Glutamatergic neuron (in vitro differentiated cells): Measurements from ENCODE around the gene TMEM108. TPM values are rescaled to one million over a fixed set of nuclear protein-coding genes. Genes with fewer than 3 reads are reported as not detected.

ENCODE experiments used
- DNase-seq: peaks from one replicate; pipeline ENCODE4 v3.0.0; 2022
- H3K27ac Mint-ChIP-seq: one replicate; pipeline ENCODE4 v1.8.0; 2020; ENCODE audit warnings: mild to moderate bottlenecking, mixed read lengths, inconsistent platforms; ENCODE audit not compliant: unreplicated experiment
- H3K27me3 Mint-ChIP-seq: one replicate; pipeline ENCODE4 v1.8.0; 2020; ENCODE audit warnings: mild to moderate bottlenecking, moderate library complexity, mixed read lengths, inconsistent platforms; ENCODE audit not compliant: unreplicated experiment
- H3K36me3 Mint-ChIP-seq: one replicate; pipeline ENCODE4 v1.8.0; 2020; ENCODE audit warnings: mild to moderate bottlenecking, mixed read lengths, inconsistent platforms; ENCODE audit not compliant: unreplicated experiment
- H3K4me1 Mint-ChIP-seq: one replicate; pipeline ENCODE4 v1.8.0; 2020; ENCODE audit warnings: mild to moderate bottlenecking, low read depth, mixed read lengths, inconsistent platforms; ENCODE audit not compliant: unreplicated experiment
- H3K4me3 Mint-ChIP-seq: one replicate; pipeline ENCODE4 v1.8.0; 2020; ENCODE audit warnings: mild to moderate bottlenecking, mixed read lengths, inconsistent platforms; ENCODE audit not compliant: unreplicated experiment
- H3K9me3 Mint-ChIP-seq: one replicate; pipeline ENCODE4 v1.8.0; 2020; ENCODE audit warnings: mild to moderate bottlenecking, moderate library complexity, mixed read lengths, inconsistent platforms; ENCODE audit not compliant: unreplicated experiment
- CTCF ChIP-seq: fragments of 200-600 bp; sonication (generic); IDR thresholded peaks from one replicate; pipeline ENCODE4 v1.5.0; 2021; ENCODE audit not compliant: partially characterized antibody, unreplicated experiment
- total RNA-seq: library from RNA; stranded (reverse); fragmentation: NEBNext Ultra II Directional; extraction: Animal tissue kit (Norgen Biotek cat#: 25700); gene quantifications from one replicate; pipeline ENCODE4 v1.2.1, GENCODE V29; 2021; ENCODE audit not compliant: unreplicated experiment

Gene TMEM108
- total RNA-seq, 1 donor from 2014 or later, result 9.0 TPM

DNA sequence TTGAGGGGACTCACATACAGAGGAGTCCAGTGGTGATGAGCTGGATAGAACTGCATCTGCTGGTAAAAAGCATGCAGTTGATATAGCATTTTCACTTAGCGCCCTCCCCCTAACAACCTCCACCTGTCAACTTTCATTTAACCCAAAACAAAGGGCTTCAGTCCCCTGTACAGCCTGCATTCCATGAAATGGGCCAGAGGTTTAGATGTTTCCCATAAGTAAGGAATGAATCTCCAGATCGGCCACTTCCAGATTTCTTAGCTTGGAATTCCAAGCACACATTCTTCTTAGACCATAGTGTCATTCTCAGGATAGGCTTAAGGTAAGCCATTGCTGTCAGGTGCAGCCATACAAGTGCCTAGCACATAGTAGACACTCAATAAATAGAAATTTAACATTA lies 328.7 kb downstream of the TMEM108 start:
- no peak overlapping the region for H3K27ac Mint-ChIP-seq
- no peaks in the 10 kb centered on the region for H3K27me3 Mint-ChIP-seq
- no peak overlapping the region for H3K4me3 Mint-ChIP-seq
- no peak for DNase-seq
- no peaks in the 10 kb centered on the region for H3K36me3 Mint-ChIP-seq
- H3K4me1 Mint-ChIP-seq, result peaks cover 5% of the 10 kb centered on the region
- TF ChIP-seq CTCF, result no peak
- H3K9me3 Mint-ChIP-seq, result no peaks in the 10 kb centered on the region

GRCh38 chr3:133367403-133367802 lies 329.2 kb downstream of the TMEM108 start:
- Mint-ChIP-seq H3K27ac (no peak overlapping the region), H3K9me3 (no peaks in the 10 kb centered on the region), H3K27me3 (no peaks in the 10 kb centered on the region), H3K4me1 (peaks cover 5% of the 10 kb centered on the region), H3K36me3 (no peaks in the 10 kb centered on the region), H3K4me3 (no peak overlapping the region)
- TF ChIP-seq CTCF, result no peak
- no peak for DNase-seq

DNA sequence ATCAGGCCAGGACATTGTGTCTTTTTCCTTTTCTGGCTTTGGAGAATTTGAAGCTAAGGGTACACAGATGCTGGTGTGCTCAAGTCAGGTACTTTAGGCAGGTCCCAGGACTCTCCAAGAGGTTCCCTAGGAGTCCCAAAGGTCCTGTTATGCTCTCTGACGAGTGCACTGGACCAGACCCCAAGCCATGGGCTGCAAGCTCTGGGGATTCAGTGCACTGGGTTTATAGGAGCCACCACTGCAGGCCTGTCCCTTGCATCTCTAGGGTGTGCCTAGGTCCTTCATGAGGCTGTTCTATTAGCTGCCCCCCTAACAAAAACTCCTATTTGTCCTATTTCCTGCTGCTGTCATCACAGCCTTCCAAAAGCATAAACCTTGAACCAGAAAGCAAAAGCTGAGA lies 329.8 kb downstream of the TMEM108 start:
- Mint-ChIP-seq H3K27ac (no peak overlapping the region), H3K4me3 (no peak overlapping the region), H3K9me3 (no peaks in the 10 kb centered on the region), H3K4me1 (peaks cover 5% of the 10 kb centered on the region), H3K36me3 (no peaks in the 10 kb centered on the region), H3K27me3 (no peaks in the 10 kb centered on the region)
- no peak for DNase-seq
- TF ChIP-seq CTCF, result no peak

DNA sequence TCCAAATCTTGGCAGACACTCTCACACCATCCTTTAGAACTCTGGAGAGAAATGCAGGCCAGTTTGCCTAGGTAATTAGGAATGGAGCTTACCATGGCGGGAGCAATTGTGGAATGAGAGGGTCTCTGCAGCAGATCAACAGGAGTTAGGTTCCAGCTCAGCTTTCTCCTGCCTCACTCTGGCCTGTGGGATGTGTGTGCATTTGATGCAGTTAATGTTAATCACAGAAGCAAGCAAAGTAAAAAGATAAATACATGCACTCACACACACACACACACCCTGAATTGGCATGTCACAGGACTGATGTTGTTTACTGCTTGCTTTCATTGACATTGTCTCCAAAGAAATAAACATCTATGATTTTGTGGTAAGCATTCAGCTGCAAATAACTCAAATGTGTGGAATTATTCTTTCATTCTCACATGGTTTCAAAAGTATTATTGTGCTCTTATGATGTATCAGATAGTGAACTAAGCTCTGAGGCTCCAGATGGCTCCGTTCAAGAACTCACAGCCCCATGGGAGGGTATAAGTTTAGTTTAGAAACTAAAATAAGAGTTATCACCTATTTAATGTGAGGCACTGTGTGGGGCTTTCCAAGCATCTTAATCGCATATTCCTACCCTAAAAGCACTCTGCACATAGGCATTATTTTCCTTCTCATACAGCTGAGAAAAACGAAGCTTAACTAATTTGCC lies 330.3 kb downstream of the TMEM108 start:
- Mint-ChIP-seq H3K9me3 (no peaks in the 10 kb centered on the region), H3K4me3 (no peak overlapping the region), H3K4me1 (peaks cover 5% of the 10 kb centered on the region), H3K27ac (no peak overlapping the region), H3K27me3 (no peaks in the 10 kb centered on the region), H3K36me3 (no peaks in the 10 kb centered on the region)
- no peak for DNase-seq
- TF ChIP-seq CTCF, result no peak

DNA sequence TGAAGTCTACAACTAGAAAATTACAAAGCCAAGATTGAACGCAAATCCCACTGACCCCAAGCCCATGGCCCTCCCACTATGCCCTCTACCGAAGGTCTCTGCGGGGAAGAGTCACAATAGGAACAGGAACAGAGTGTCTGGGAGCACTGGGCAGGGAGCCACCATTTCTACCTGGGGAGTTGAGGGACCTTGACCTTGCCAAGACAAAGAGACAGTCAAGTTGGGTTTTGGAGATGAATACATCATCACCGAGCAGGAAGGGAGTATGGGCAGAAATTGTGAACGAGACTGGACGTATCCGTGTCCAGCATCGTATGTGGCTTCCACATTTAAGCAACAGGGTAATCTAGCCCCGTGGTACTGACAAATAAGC lies 330.9 kb downstream of the TMEM108 start:
- no peak for TF ChIP-seq CTCF

More for the DNA sequence above, 330.9 kb downstream of the TMEM108 start:
- DNase-seq, result no peak
- Mint-ChIP-seq H3K9me3 (no peaks in the 10 kb centered on the region), H3K27ac (no peak overlapping the region), H3K4me3 (no peak overlapping the region), H3K36me3 (no peaks in the 10 kb centered on the region), H3K4me1 (peaks cover 5% of the 10 kb centered on the region), H3K27me3 (no peaks in the 10 kb centered on the region)
